Mononuclear cell (primary cell): ENCODE data around the gene ANKRD45. TPM values are rescaled to one million over a fixed set of nuclear protein-coding genes. Genes with fewer than 3 reads are reported as not detected.
A peak's percentile ranks its signal among the peaks of the same experiment; 100 is the strongest.
"Not testable (repeated sequence)": the region's sequence is repeated elsewhere in the genome, so short reads cannot be mapped to it uniquely, and the experiment has no call there.

Experiments used
- H3K27me3 ChIP-seq: 2 replicates; pipeline ENCODE4 v1.6.0; 2011; ENCODE audit warnings: low read length, control low read depth; ENCODE audit not compliant: insufficient read depth
- H3K4me1 ChIP-seq: 2 replicates; pipeline ENCODE4 v1.5.1; 2011; ENCODE audit warnings: mild to moderate bottlenecking, low read length, control low read depth; ENCODE audit not compliant: insufficient read depth
- H3K4me3 ChIP-seq: 2 replicates; pipeline ENCODE4 v1.5.1; 2011; ENCODE audit warnings: mild to moderate bottlenecking, low read length, moderate library complexity
- H3K9me3 ChIP-seq: 2 replicates; pipeline ENCODE4 v1.5.1; 2011; ENCODE audit warnings: low read depth, mild to moderate bottlenecking, control low read depth, low read length
- total RNA-seq: library from RNA; depleted of rRNA; stranded (reverse); fragments of >200 nt; gene quantifications from one replicate; pipeline ENCODE4 v1.2.3, GENCODE V29; 2012

ANKRD45 gene, protein sequence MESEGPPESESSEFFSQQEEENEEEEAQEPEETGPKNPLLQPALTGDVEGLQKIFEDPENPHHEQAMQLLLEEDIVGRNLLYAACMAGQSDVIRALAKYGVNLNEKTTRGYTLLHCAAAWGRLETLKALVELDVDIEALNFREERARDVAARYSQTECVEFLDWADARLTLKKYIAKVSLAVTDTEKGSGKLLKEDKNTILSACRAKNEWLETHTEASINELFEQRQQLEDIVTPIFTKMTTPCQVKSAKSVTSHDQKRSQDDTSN
- 0.10 TPM for total RNA-seq

DNA sequence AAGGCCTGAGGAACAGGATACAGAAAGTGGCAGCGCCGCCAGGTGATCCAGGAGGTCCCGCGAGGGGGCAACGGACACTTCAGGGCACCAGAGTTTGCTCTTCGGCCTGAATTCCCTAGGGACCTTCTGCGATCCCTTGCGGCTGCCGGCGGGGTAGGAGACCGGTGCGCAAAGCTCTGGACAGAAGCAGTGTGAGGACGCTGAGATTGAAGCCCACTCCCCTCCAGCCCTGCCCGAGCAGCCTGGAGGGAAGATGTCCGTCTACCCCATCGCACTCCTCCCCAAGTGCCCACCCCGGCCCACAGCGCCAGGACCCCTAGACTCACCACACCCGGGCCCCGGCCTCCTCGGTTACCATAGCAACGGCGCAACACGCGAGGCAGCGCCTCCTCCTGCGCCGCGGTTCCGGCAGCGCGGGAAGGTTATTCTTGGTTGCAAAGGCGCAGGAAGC, at the start of gene ANKRD45:
Gene ANKRD45 (minus strand): TSS at position 361 of the 451 bp plus-strand sequence. CDS start 10,433 bp downstream, outside the sequence.
- Histone ChIP-seq H3K4me1 (peaks cover 6% of the 10 kb centered on the region), H3K27me3 (peaks cover 25% of the 10 kb centered on the region), H3K4me3 (no peak within 1 kb of the TSS), H3K9me3 (no peaks in the 10 kb centered on the region)

DNA sequence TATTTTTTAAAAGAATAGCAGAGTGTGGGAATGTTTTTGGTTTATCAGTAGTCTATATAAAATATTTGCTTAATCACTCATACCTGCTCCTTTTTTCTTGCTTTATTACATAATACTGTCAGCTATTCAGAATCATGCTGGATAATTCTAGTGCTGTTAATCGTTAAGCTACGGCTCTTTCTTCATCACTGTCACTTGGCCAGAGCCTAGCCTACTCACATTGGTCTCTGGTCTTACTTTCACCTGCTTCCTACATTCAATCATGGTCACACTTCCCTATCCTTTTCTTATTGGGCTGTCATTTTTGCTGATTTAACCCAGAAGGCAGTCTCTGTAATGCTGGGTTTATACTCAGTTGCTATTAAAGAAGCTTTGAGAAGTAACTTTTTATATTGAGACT, 47.6 kb upstream of the ANKRD45 start:
- no peak overlapping the region for H3K4me3 ChIP-seq
- no peaks in the 10 kb centered on the region for H3K9me3 ChIP-seq
- peaks cover 11% of the 10 kb centered on the region for H3K27me3 ChIP-seq
- peaks cover 4% of the 10 kb centered on the region for H3K4me1 ChIP-seq

DNA sequence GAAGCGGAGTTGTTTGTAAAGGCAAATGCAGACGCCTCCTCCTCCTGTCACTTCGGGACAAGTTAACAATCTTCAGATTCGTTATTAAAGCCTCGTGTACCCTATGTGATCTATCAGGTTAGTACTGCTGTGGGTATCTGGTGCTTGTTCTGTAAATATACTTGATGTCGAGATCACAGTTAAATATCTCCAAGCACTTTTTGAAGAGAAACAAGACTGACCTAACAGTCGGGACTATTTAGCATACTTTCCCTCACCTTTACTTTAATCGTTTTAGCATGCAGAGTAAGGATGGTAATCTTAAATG, 45.8 kb upstream of the ANKRD45 start:
- Histone ChIP-seq H3K4me3 (peak overlapping the region; percentile 79), H3K4me1 (peaks cover 4% of the 10 kb centered on the region), H3K9me3 (no peaks in the 10 kb centered on the region), H3K27me3 (peaks cover 18% of the 10 kb centered on the region)

DNA sequence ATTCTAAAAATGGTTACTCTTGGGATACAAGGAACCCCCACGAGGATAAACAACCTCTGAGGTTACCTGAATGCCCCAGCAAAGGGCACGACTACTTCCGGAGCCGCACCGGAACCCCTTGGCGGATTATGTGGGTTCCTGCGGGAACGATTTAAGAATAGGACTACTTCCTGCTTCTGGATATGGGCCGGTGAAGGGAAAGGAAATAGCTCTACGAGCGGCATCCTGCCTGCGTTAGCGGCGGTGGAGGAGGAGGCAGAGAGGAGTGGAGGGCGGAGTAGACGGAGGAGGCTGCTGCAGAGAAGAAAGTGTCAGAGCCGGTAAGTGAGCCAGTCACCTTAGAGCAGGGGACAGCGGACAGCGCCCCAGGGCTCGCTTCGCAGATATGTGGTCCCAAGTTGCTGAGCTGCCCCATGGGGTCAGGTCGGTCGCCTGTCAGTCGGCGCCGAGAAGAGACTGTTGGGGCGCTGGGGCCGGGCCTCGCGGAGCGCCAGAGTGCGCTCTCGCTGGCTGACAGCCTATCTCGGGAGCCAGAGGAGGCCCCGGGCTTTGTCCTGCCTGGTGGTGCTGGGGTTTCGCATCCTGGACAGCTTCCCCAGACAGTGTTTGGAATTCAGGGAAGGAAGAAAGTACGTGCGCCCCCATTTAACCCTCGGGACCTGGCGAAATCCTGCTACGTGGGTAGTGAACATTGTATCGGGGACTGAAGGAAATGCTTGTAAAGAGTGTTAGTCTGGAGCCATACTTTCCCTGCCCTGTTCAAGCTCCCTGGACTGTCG, 45.3 kb upstream of the ANKRD45 start, which contains the start of gene KLHL20:
Gene KLHL20 (plus strand): TSS at position 223 of the 779 bp plus-strand sequence. CDS start 1,063 bp downstream, outside the sequence.
- peak within 1 kb of the TSS; percentile 79 for H3K4me3 ChIP-seq

DNA sequence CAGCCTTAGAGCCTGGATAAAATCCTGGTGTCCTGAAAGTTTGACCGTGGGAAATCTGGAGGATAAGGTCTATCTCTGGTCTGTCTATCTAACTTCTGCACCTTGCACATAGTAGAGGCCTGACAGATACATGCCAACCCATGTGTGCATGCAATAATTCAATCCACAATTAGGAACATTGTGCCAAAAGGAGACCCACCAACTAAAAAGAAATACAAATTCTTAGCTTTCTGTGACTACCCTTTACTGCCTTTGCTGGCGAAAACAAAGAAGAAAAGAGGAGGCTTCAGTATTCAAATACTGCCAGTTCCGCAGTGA, 44.7 kb upstream of the ANKRD45 start:
- H3K4me1 ChIP-seq, result peaks cover 4% of the 10 kb centered on the region
- H3K27me3 ChIP-seq, result peaks cover 29% of the 10 kb centered on the region
- H3K4me3 ChIP-seq, result peak overlapping the region; percentile 79
- H3K9me3 ChIP-seq, result no peaks in the 10 kb centered on the region

More for the DNA sequence above, 45.3 kb upstream of the ANKRD45 start, which contains the start of gene KLHL20:
- no peaks in the 10 kb centered on the region for H3K9me3 ChIP-seq
- H3K27me3 ChIP-seq, result peaks cover 24% of the 10 kb centered on the region
- H3K4me1 ChIP-seq, result peaks cover 4% of the 10 kb centered on the region

DNA sequence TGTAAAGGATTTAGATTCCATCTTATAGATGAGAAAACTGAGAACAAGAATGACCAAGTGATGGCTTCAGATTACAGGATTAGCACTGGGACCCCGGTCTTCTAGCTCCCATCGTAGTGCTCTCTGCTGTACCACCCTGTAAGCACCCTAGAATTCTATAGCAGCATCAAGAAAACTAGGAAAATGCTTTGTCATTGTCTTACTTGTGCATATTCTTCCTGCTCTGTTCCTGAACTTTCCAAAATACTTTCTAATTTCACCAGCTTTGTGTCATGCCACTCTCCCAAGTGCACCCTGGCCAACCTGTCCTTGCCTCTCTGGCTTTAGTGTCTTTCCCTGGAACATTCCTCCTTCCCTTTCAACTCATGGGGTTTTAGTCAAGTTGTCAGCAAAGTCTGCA, 39.1 kb upstream of the ANKRD45 start:
- Histone ChIP-seq H3K27me3 (peaks cover 43% of the 10 kb centered on the region), H3K9me3 (no peaks in the 10 kb centered on the region), H3K4me3 (no peak overlapping the region), H3K4me1 (no peaks in the 10 kb centered on the region)

DNA sequence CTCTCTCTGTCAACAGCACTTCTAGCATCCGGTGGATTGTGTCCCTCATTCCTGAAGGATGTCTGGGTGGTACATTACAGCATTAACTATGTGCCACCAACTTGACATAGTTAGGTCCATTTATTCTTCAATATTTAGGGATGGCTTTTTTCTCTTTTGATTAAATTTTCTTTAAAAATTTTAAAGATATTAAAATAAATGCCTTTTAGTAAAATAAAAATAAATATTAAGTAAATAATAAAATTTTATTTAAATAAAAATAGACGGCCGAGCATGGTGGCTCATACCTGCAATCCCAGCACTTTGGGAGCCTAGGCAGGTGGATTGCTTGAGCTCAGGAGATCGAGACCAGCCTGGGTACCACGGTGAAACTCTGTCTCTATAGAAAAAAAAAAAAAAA, 35.5 kb upstream of the ANKRD45 start:
- no peaks in the 10 kb centered on the region for H3K9me3 ChIP-seq
- no peaks in the 10 kb centered on the region for H3K4me1 ChIP-seq
- H3K4me3 ChIP-seq, result no peak overlapping the region
- peaks cover 21% of the 10 kb centered on the region for H3K27me3 ChIP-seq

DNA sequence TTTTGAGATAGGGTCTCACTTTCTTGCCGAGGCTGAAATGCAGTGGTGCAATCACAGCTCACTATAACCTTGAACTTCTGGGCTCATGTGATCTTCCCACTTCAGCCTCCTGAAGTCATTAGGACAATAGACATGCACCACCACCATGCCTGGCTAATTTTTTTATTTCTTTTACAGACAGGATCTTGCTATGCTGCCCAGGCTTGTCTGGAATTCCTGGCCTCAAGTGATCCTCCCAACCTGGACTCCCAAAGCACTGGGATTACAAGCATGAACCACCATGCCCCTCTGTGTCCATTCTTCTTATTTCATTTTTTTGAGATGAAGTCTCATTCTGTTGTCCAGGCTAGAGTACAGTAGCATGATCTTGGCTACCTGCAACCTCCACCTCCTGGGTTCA, 33.1 kb upstream of the ANKRD45 start:
- no peaks in the 10 kb centered on the region for H3K27me3 ChIP-seq
- no peaks in the 10 kb centered on the region for H3K4me1 ChIP-seq
- no peaks in the 10 kb centered on the region for H3K9me3 ChIP-seq
- H3K4me3 ChIP-seq, result no peak overlapping the region

DNA sequence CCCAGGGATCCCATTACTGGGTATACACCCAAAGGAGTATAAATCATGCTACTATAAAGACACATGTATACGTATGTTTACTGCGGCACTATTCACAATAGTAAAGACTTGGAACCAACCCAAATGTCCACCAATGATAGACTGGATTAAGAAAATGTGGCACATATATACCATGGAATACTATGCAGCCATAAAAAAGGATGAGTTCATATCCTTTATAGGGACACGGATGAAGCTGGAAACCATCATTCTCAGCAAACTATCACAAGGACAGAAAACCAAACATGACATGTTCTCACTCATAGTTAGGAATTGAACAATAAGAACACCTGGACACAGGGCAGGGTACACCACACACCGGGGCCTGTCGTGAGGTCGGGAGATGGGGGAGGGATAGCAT, 31.6 kb upstream of the ANKRD45 start:
- H3K9me3 ChIP-seq, H3K27me3 ChIP-seq, H3K4me1 ChIP-seq, H3K4me3 ChIP-seq: not testable (repeated sequence)

DNA sequence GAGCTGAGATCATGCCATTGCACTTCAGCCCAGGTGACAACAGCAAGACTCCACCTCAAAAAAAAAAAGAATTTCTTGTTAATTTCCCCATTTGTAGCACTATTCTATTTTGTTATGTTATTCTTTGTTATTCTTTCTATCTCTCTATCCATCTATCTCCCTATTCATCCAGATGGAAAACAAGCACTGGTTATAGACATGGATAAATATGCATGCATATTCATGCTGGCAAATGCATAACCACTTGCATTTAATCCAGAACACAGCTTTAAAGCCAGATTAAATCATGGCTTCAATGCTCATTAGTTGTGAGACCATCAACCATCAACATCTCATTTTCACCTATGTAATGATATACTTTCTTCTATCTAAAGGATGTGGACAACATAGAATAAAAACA, 23.6 kb upstream of the ANKRD45 start:
- Histone ChIP-seq H3K9me3 (no peaks in the 10 kb centered on the region), H3K4me3 (no peak overlapping the region), H3K4me1 (no peaks in the 10 kb centered on the region), H3K27me3 (peaks cover 2% of the 10 kb centered on the region)

DNA sequence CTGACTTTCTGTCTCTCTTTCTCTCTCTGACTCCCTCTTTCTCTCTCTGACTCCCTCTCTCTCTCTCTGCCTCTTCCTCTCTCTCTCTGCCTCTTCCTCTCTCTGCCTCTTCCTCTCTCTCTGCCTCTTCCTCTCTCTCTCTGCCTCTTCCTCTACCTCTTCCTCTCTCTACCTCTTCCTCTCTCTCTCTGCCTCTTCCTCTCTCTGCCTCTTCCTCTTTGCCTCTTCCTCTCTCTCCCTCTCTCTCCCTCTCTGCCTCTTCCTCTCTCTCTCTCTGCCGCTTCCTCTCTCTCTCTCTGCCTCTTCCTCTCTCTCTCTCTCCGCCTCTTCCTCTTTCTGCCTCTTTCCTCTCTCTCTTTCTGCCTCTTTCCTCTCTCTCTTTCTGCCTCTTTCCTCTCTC, 18.6 kb upstream of the ANKRD45 start:
- Histone ChIP-seq H3K27me3 (no peaks in the 10 kb centered on the region), H3K9me3 (no peaks in the 10 kb centered on the region), H3K4me1 (no peaks in the 10 kb centered on the region), H3K4me3 (no peak overlapping the region)

DNA sequence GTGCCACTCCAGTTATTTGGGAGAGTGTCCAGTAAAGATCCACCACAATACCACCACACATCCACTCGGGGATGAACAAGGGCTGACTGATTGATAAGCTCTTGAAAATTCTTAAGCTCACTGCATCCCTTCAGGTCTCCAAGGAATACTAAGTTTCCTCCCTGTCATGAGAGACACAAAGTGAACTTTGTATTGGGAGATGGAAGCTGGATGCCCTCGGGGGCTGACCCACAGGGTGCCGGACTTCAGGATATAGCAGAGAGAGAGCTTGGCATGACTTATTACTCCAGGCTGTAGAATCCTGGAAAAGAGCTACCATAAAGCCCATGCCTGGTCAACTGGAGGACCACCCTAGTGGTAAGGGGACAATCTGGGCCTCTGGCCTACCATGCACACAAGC, 15.5 kb upstream of the ANKRD45 start:
- not testable (repeated sequence) for H3K4me1 ChIP-seq, H3K9me3 ChIP-seq, H3K27me3 ChIP-seq, H3K4me3 ChIP-seq

DNA sequence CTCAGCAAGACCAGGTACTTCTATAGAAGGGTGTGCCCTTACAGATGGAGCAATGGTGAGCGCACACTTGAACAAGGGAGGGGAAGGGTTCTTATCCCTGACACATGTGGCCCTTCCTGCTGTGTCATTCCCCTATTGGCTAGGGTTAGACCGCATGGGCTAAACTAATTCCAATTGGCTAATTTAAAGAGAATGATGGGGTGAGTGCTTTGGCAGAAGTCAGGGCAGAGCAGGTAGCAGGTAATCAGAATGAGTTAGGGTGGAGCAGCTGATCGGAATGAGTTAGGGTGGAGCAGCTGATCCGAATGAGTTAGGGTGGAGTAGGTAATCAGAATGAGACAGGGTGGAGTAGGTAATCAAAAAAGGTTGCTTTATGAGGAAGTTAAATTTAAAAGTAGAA, 14.2 kb upstream of the ANKRD45 start:
- H3K27me3 ChIP-seq, H3K9me3 ChIP-seq, H3K4me3 ChIP-seq, H3K4me1 ChIP-seq: not testable (repeated sequence)

DNA sequence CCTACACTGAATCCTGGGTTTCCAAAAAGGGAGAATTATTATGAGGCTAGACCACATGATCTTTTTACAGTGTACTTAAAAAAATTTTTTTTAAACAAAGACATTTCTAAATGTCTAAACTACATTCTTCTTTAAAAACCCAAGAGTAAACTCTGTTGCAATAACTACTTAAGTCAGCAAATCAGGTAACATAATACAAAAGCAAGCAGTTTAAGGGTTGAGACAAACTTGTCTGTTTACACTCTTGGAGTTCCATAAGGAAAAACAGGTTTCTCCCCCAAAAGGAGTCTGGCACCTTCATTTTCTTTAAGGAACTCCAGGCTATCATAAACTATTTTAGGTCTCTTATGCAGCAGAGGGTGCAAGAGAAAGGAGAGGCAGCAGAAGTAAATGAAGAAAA, 12.5 kb upstream of the ANKRD45 start:
- H3K4me1 ChIP-seq, result no peaks in the 10 kb centered on the region
- H3K27me3 ChIP-seq, result no peaks in the 10 kb centered on the region
- H3K4me3 ChIP-seq, result no peak overlapping the region
- no peaks in the 10 kb centered on the region for H3K9me3 ChIP-seq

DNA sequence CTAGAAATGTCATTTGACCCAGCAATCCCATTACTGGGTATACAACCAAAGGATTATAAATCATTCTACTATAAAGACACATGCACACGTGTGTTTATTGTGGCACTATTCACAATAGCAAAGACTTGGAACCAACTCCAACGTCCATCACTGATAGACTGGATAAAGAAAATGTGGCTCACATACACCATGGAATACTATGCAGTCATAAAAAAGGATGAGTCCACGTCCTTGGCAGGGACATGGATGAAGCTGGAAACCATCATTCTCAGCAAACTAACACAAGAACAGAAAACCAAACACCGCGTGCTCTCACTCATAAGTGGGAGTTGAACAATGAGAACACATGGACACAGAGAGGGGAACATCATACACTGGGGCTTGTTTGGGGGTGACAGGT, 10.5 kb upstream of the ANKRD45 start:
- H3K4me3 ChIP-seq, H3K27me3 ChIP-seq, H3K4me1 ChIP-seq, H3K9me3 ChIP-seq: not testable (repeated sequence)

DNA sequence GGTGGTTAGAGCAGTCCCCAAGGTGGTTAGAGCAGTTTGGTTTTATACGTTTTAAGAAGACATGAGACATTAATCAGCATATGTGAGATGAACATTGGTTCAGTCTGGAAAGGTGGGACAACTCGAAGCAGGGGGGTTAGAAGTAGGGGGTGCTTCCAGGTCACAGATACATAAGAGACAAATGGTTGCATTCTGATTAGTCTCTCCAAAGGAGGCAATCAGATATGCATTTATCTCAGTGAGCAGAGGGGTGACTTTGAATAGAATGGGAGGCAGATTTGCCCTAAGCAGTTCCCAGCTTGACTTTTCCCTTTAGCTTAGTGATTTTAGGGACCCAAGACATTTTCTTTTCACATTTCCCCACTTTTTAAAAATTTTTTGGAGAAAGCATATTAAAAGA, 4.8 kb upstream of the ANKRD45 start:
- not testable (repeated sequence) for H3K4me1 ChIP-seq, H3K27me3 ChIP-seq, H3K4me3 ChIP-seq, H3K9me3 ChIP-seq
